ENCODE results near the gene RHO. TPM values are rescaled to one million over a fixed set of nuclear protein-coding genes. Genes with fewer than 3 reads are reported as not detected.
"Not testable (repeated sequence)": the region's sequence is repeated elsewhere in the genome, so short reads cannot be mapped to it uniquely, and the experiment has no call there.

The RHO gene
- total RNA-seq, 4 donors from 2014 or later: not detected

DNA sequence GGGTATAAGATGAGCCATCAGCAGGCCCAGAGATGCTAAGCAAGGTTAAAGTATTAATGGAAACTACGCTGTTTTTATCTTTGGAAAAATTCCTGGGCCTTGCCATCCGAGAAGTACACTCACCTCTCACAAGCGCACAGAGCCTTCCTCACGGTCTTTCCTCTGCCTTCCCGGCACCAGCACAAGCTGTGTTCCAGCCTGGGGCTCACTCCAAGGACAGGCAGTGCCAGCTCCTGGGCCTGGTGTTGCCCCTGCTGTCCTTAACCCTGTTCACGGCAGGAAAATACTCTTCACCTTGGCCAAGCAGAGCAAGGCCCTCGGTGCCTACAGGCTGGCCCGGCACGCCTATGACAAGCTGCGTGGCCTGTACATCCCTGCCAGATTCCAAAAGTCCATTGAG, 14.3 kb upstream of the RHO start:
- in situ Hi-C loops (cut with MboI; ENCODE audit: low sequenced_read_pairs in 4 of 4) (no loop called here), intact Hi-C loops (cut with DNase I; ENCODE audit: low total_unique reads) (no loop called here)
- peak; percentile 41 to 56 for DNase-seq
- H3K4me3 ChIP-seq: no peak overlapping the region
- no peaks in the 10 kb centered on the region for H3K27me3 ChIP-seq
- no peaks in the 10 kb centered on the region for H3K9me3 ChIP-seq
- H3K36me3 ChIP-seq: no peaks in the 10 kb centered on the region
- peak; percentile 75 to 82 for ATAC-seq
- H3K4me1 ChIP-seq: peaks cover 10 to 44% of the 10 kb centered on the region in 2 donors
- H3K27ac ChIP-seq: peak overlapping the region in 3 of 4 donors; percentile 25 to 79 (median 65)
- TF ChIP-seq POLR2A (IDR thresholded peaks at IDR 0.05): no peak
- TF ChIP-seq, protein P1, sequence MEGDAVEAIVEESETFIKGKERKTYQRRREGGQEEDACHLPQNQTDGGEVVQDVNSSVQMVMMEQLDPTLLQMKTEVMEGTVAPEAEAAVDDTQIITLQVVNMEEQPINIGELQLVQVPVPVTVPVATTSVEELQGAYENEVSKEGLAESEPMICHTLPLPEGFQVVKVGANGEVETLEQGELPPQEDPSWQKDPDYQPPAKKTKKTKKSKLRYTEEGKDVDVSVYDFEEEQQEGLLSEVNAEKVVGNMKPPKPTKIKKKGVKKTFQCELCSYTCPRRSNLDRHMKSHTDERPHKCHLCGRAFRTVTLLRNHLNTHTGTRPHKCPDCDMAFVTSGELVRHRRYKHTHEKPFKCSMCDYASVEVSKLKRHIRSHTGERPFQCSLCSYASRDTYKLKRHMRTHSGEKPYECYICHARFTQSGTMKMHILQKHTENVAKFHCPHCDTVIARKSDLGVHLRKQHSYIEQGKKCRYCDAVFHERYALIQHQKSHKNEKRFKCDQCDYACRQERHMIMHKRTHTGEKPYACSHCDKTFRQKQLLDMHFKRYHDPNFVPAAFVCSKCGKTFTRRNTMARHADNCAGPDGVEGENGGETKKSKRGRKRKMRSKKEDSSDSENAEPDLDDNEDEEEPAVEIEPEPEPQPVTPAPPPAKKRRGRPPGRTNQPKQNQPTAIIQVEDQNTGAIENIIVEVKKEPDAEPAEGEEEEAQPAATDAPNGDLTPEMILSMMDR (IDR thresholded peaks at IDR 0.05 in 4 of 5, conservative IDR thresholded peaks at IDR 0.05 in 1 of 5): no peak

- Histone ChIP-seq H3K4me3 (no peak overlapping the region), H3K36me3 (no peaks in the 10 kb centered on the region), H3K27me3 (no peaks in the 10 kb centered on the region), H3K27ac (peak overlapping the region in 2 of 4 donors; percentile 65 to 79), H3K4me1 (peaks cover 10 to 41% of the 10 kb centered on the region in 2 donors), H3K9me3 (no peaks in the 10 kb centered on the region)
- no peak for TF ChIP-seq POLR2A (IDR thresholded peaks at IDR 0.05)
- TF ChIP-seq, protein P1 (IDR thresholded peaks at IDR 0.05 in 4 of 5, conservative IDR thresholded peaks at IDR 0.05 in 1 of 5): no peak
- DNase-seq: no peak
- in situ Hi-C loops (cut with MboI; ENCODE audit: low sequenced_read_pairs in 4 of 4) (no loop called here), intact Hi-C loops (cut with DNase I; ENCODE audit: low total_unique reads) (no loop called here)
- ATAC-seq: peak in 1 of 2 donors; percentile 25
Observed at GRCh38 chr3:129514563-129514962, 13.9 kb upstream of the RHO start.

DNA sequence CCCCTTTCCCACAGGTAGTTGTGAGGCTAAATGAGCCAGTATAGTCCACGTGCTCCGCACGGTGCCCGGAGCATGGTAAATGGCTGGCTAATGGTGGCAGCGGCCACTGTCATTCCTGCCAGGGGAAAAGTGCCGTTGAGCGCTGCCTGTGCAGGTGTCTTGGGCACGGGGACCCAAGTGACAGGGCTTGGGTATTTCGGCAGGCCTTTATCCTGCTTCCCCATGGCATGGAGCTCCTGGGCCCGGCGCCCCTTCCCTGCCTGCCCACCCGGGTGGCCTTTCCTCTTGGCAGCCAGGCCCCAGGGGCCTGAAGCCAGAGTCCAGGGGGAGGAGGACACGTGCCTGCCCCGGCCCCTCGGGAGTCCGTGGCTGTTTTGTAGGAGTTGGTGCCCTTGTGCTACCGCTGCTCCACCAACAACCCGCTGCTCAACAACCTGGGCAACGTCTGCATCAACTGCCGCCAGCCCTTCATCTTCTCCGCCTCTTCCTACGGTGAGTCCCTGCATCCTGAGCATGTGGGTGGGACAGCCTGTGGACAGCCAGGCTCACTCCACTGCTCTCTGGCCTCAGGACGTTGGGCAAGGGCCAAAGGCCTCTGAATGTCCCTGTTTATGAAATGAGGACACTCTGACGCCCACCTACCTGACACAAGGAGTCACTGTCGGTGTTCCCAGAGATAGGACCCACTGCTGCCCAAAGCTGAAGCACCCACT, 13.2 kb upstream of the RHO start:
- ATAC-seq; H3K4me3 ChIP-seq; DNase-seq; H3K36me3 ChIP-seq; in situ Hi-C loops (cut with MboI; ENCODE audit: low sequenced_read_pairs in 4 of 4); H3K9me3 ChIP-seq; H3K27ac ChIP-seq; H3K27me3 ChIP-seq; intact Hi-C loops (cut with DNase I; ENCODE audit: low total_unique reads): not testable (repeated sequence)
- H3K4me1 ChIP-seq: peaks cover 10 to 34% of the 10 kb centered on the region in 2 donors

- H3K27ac ChIP-seq; intact Hi-C loops (cut with DNase I; ENCODE audit: low total_unique reads); DNase-seq; in situ Hi-C loops (cut with MboI; ENCODE audit: low sequenced_read_pairs in 4 of 4); H3K4me3 ChIP-seq; H3K36me3 ChIP-seq; ATAC-seq; H3K9me3 ChIP-seq; H3K27me3 ChIP-seq: not testable (repeated sequence)
- peaks cover 10 to 28% of the 10 kb centered on the region in 2 donors for H3K4me1 ChIP-seq
Observed at GRCh38 chr3:129515821-129516432, 12.5 kb upstream of the RHO start.

- H3K36me3 ChIP-seq: no peaks in the 10 kb centered on the region
- no peaks in the 10 kb centered on the region for H3K9me3 ChIP-seq
- no peak overlapping the region for H3K27ac ChIP-seq
- no peak for ATAC-seq
- in situ Hi-C loops (cut with MboI; ENCODE audit: low sequenced_read_pairs in 4 of 4) (no loop called here), intact Hi-C loops (cut with DNase I; ENCODE audit: low total_unique reads) (no loop called here)
- H3K4me1 ChIP-seq: peaks cover 10 to 19% of the 10 kb centered on the region in 2 donors
- no peak overlapping the region for H3K4me3 ChIP-seq
- no peak for DNase-seq
- H3K27me3 ChIP-seq: no peaks in the 10 kb centered on the region
- TF ChIP-seq, protein P1 (IDR thresholded peaks at IDR 0.05 in 4 of 5, conservative IDR thresholded peaks at IDR 0.05 in 1 of 5): no peak
- no peak for TF ChIP-seq POLR2A (IDR thresholded peaks at IDR 0.05)
Observed at GRCh38 chr3:129517516-129517915, 10.9 kb upstream of the RHO start.
